ENCODE measurements around the gene AOPEP. TPM values are rescaled to one million over a fixed set of nuclear protein-coding genes. Genes with fewer than 3 reads are reported as not detected.

The AOPEP gene
- total and polyA plus RNA-seq, 3 donors from 2014 or later, result 31.4 to 95.0 (median 80.4) TPM

DNA sequence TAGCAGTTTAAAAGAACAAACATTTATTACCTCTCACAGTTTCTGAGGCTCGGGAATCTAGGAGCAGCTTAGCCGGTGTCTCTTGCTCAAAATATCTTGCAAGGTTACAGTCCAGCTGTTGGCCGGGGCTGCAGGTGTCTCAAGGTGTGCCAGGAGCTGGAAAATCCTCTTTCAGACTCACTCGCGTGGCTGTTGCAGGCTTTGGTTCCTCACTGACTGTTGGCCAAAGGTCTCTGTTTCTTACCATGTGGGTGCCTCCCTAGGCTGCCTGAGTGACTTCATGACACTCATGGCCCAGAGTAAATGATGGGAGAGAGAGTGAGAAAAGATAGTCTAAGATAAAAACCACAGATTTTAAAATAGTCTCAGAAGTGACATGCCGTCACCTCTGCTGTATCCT, 43.8 kb downstream of the AOPEP start:
- H3K27ac ChIP-seq, result no peak overlapping the region

DNA sequence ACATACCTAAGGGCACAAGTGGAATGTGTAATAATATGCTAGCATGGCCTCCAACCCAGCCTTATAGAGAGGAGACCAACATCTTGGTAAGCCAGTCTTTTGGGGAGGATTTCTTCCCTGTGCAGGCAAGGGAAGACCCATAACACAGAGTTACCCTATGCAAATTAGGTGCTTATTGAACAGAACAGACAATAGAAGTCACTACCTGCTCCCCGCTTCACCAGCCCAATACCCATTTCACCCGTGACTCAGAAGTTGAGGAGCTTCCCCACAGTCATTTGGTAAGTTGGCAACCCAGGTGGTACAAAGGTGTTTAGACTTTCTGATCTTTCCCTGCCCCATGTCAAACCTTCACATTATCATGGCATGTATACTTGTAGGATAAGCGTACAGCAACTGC, 44.6 kb downstream of the AOPEP start:
- H3K27ac ChIP-seq, result no peak overlapping the region
- H3K27me3 ChIP-seq, result no peaks in the 10 kb centered on the region
- no peaks in the 10 kb centered on the region for H3K36me3 ChIP-seq (ENCODE audit: low read depth, missing control alignments)
- no peak for DNase-seq
- no peak overlapping the region for H3K4me3 ChIP-seq
- intact Hi-C loops (cut with DNase I; ENCODE audit: low total_unique reads), result no loop called here
- no peaks in the 10 kb centered on the region for H3K9me3 ChIP-seq
- no peak for TF ChIP-seq CTCF (IDR thresholded peaks at IDR 0.05)
- TF ChIP-seq POLR2A (IDR thresholded peaks at IDR 0.05), result no peak
- H3K4me1 ChIP-seq, result no peaks in the 10 kb centered on the region
- 97 to 100% methylated on average over 3 of the region's 3 CpGs for WGBS, 2 donors

More for the DNA sequence above, 43.8 kb downstream of the AOPEP start:
- H3K36me3 ChIP-seq (ENCODE audit: low read depth, missing control alignments), result no peaks in the 10 kb centered on the region
- H3K4me3 ChIP-seq, result no peak overlapping the region
- no peaks in the 10 kb centered on the region for H3K9me3 ChIP-seq
- intact Hi-C loops (cut with DNase I; ENCODE audit: low total_unique reads), result no loop called here
- no peaks in the 10 kb centered on the region for H3K4me1 ChIP-seq
- no peaks in the 10 kb centered on the region for H3K27me3 ChIP-seq
- DNase-seq, result no peak
- TF ChIP-seq POLR2A (IDR thresholded peaks at IDR 0.05) (no peak), CTCF (IDR thresholded peaks at IDR 0.05) (no peak)
- WGBS, 2 donors, result 83 to 91% methylated on average over 6 of the region's 6 CpGs

DNA sequence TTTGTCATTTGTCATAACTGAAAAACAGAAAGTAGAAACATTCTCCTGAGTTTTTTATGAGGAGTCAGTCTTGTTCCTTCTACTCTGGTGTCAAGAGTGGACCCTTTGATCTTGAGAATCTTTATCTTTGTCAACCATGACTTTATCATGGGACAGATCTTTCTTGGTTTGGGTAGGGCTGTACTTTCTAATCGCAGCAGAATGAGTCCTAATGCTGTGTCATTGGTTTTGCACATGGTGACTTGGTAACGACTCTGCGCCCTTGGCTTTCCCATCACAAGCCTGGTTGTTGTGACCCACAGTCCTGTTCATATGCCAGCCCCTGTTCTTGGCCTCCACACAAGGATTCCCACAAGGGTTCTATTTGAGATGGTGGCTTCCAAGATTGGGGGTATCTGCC, 45.6 kb downstream of the AOPEP start:
- Histone ChIP-seq H3K4me3 (no peak overlapping the region), H3K4me1 (no peaks in the 10 kb centered on the region), H3K27me3 (no peaks in the 10 kb centered on the region), H3K27ac (no peak overlapping the region), H3K9me3 (no peaks in the 10 kb centered on the region), H3K36me3 (ENCODE audit: low read depth, missing control alignments) (no peaks in the 10 kb centered on the region)
- TF ChIP-seq POLR2A (IDR thresholded peaks at IDR 0.05), result no peak
- TF ChIP-seq CTCF (IDR thresholded peaks at IDR 0.05), result no peak
- intact Hi-C loops (cut with DNase I; ENCODE audit: low total_unique reads), result no loop called here
- DNase-seq, result no peak
- WGBS, 2 donors, result 85 to 100% methylated on average over 2 to 3 of the region's 3 CpGs

DNA sequence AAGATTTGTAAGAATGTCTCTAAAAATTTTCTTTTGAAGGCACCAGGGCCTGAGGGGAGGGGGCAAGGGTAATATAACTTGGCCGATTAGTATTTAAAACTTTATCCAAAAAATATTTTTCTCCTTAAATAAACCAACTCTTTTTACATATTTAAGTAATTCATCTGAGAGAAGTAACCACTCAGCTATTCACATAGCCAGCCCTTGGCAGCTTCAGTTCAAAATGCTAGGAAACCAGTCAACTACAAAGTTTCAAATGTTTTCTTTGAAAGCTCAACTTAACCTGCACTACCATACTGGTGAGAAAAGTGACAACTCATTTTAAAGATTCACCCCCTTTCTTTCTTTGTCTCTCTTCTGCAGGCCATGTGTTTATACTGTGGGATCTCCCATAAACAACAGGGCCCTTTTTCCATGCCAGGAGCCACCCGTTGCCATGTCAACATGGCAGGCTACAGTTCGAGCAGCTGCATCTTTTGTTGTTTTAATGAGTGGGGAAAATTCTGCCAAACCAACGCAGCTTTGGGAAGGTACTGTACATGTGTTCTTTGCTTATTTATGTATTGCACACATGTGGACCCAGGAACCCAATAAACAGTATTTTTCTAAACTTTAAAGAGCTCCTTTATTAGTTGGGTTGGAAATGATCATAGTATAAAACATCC, 46.3 kb downstream of the AOPEP start:
- intact Hi-C loops (cut with DNase I; ENCODE audit: low total_unique reads), result no loop called here
- no peak overlapping the region for H3K4me3 ChIP-seq
- no peak for DNase-seq
- H3K27ac ChIP-seq, result no peak overlapping the region
- no peaks in the 10 kb centered on the region for H3K9me3 ChIP-seq
- no peaks in the 10 kb centered on the region for H3K4me1 ChIP-seq
- no peaks in the 10 kb centered on the region for H3K36me3 ChIP-seq (ENCODE audit: low read depth, missing control alignments)
- TF ChIP-seq POLR2A (IDR thresholded peaks at IDR 0.05), result no peak
- H3K27me3 ChIP-seq, result no peaks in the 10 kb centered on the region
- WGBS, 2 donors, result 49 to 62% methylated on average over 4 of the region's 4 CpGs

DNA sequence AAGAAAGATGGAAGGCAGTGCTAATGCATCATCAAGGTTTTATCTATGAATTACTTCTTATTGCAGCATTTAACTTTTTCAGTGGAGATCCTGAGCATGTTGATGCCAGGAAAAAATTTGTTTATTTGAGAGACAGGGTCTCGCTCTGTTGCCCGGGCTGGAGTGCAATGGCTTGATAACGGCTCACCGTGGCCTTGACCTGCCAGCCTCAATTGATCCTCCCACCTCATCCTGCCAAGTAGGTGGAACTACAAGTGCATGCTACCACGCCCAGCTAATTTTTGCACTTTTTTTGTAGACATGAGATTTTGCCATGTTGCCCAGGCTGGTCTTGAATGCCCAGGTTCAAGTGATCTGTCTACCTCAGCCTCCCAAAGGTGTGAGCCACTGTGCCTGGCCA, 47.2 kb downstream of the AOPEP start:
- Histone ChIP-seq H3K27ac (no peak overlapping the region), H3K9me3 (no peaks in the 10 kb centered on the region), H3K4me1 (no peaks in the 10 kb centered on the region), H3K36me3 (ENCODE audit: low read depth, missing control alignments) (no peaks in the 10 kb centered on the region), H3K27me3 (no peaks in the 10 kb centered on the region), H3K4me3 (no peak overlapping the region)
- intact Hi-C loops (cut with DNase I; ENCODE audit: low total_unique reads), result no loop called here
- WGBS, 2 donors, result 70 to 71% methylated on average over 5 of the region's 5 CpGs
- DNase-seq, result no peak
- TF ChIP-seq CTCF (IDR thresholded peaks at IDR 0.05) (no peak), POLR2A (IDR thresholded peaks at IDR 0.05) (no peak)

All from testis (tissue), 3 donors.